ENCODE results near the gene KIAA0753.

The KIAA0753 gene

DNA sequence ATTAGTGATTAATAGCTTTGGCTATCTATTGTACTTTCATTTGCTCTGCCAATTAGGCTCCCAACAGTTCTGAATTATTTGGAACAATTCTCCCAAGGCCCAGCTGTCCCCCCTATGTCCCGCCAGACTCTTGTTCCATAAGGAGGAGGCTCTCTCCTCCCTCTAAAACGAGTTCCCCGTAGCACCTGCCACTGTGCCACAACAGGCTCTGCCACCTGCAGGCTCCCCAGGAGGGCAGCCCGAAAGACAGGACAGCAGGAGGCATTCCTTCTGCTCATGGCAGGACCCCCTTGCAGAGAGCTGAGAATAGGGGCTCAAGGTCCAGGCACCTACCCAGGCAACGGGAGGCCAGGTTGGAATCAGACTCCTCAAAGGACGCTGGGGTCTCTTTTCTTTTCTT lies 93.2 kb downstream of the KIAA0753 start:
- no peak for DNase-seq (ENCODE audit: low read depth in 2 of 2)

DNA sequence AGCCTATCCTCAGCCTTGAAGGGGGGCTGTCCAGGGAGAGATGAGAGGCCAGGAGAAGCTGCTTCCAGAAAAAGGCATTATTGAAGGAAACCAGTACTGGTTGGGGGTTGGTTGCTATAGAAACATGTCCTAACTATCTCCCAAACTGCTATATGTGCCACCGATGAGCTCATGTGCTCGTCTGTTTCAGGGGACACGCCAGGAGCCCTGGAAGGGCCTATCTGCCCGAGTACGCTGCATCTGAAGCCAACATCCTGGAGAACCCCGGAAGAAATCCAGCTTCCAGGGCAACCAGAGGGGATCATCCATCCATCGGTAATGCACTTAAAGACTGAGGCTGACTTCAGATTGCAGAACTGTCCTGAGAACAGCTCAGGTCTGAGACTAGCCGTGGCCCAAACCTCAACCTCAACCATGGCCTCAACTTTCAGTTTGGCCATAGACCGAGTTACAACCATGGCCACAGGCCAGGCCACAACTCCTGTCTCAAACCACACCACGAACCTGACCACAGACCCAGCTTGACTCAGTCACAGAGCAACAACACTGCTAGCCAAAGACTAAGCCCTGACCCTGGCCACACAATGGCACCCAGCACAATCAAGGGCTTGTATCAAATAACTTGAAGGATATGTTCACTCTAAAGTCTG lies 94.3 kb downstream of the KIAA0753 start:
- no peak for DNase-seq (ENCODE audit: low read depth in 2 of 2)

DNA sequence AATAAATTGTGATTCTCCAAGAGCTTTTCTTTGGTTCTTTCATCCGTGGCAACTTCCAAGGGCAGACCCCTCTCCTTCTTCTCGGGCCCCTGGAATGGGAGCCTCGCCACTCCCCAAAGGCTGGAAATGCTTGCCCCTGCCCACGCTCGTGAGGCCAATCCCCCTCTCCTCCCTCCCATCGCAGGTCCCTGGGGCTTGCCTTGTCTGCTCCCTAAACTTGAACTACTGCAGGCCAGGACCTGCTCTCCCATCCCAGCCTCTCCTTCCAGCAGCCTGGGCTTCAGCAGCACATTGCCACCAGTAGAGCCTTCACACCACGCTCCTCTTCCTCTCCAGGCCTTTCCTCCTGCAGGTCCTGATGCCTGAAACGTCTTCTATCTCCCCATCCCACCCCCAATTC lies 95.2 kb downstream of the KIAA0753 start:
- DNase-seq (ENCODE audit: low read depth in 2 of 2): no peak

DNA sequence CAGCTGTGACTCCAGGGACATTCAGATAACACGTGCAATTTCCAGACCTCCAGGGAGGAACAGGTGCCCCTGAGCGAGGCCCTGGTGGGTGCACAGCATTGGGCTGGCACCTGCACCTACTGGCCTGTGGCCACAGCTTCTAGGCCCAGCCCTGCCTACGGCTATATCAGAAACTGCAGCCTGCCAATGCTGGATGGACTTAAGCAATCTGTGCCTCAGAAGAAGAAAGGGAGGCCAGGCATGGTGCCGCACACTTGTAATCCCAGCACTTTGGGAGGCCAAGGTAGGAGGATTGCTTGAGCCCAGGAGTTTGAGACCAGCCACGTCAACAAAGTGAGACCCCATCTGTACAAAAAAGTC lies 96.5 kb downstream of the KIAA0753 start:
- DNase-seq (ENCODE audit: low read depth in 2 of 2): no peak

DNA sequence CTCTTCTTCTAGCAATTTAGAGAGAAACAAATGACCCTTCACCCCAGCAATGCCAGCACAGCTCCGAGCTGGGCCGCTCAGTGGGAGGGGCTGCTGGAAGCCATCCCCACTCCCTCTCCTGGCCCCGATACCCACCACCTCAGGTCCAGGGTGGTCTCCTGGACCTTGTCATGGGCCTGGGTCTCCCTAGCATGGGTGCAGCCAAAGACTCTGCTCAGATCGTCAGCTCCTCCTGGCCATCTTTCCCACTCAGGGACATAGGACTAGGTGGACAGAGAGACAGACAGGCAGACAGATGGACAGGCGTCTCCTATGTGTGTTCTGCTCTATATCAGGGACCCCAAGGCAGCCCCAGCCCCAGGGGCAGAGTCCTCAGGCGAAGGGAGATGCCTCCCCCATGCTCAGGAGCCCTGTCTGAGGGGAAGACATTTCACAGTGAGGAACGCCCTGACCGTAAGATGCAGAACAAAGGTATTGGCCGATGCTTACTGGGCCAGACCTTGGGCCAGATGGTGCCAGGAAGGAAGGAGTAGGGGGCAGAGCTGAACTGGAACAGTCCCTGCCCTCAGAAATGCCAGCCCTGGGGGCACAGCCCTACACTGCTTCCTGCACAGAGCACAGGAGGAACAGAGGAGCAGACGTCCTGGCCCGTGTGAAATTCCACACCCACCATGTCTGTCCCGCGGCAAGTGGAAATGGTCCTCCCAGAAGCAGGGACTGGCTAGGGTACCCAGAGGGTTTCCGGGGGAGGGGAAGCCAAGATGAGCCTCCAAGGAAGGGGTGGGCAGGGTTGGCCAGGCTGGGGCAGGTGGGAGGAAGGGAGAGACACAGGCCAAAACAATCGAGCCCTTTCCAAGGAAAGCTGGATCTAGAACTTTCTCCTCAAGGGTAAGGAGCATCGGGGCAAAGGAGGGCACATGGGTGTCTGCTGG lies 97.2 kb downstream of the KIAA0753 start:
- DNase-seq (ENCODE audit: low read depth in 2 of 2): no peak

DNA sequence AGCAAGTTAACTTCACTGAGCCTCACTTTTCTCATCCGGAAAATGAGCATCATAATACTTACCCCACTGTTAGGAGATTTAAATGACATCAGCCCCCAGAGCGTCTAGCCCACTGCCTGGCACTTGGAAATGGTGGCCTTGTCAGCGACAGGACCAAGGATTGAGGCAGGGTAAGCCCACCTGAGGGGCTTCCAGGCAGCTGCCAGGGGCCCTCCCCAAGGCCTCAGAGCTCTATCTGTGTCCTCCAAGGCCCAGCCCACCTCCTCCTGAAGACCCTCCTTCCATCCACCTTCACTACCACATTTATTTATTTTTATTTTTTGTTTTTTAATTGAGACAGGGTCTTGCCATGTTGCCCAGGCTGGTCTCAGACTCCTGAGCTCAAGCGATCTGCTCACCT lies 97.9 kb downstream of the KIAA0753 start:
- DNase-seq (ENCODE audit: low read depth in 2 of 2): no peak

DNA sequence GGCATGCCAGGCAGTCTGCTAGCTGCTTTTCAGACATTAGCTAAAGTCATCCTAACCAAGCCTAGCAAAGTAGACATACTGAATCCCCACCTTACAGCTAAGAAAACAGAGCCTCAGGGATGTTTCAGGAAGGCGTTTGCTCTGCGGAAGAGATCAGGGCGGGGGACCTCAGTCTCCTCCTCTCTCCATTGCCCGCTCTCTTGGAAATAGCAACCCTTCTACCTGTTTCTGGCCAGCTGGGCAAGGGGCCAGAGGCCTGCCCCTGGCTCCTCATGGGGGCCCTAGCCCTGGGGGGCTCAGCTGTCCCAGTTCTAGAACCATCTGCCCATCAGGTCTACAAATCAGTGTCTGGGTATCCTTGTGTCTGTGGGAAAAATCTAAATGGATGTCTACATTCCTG lies 98.6 kb downstream of the KIAA0753 start:
- DNase-seq (ENCODE audit: low read depth in 2 of 2): no peak

DNA sequence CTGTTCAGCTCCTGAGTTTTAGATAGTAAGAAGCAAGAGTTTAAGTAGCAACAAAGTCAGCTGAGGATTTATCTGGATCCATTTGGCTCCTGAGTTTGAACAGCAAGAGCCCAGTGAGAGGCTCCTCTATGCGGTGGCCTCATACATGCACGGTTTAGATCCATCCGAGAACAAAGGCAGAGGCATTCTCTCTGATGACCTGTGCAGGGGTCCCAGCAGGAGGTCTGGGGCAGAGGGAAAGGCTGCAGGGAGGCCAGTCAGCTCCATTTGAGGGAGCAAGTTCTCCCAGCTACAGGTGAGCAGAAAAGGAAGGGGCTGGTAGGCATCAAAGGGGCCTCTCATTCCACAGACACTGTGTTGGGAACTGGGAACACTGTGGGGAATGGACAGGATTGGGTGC lies 100.6 kb downstream of the KIAA0753 start:
- DNase-seq (ENCODE audit: low read depth in 2 of 2): no peak

GRCh38 chr17:6536566-6537065 lies 103.9 kb downstream of the KIAA0753 start:
- no peak for DNase-seq (ENCODE audit: low read depth in 2 of 2)

DNA sequence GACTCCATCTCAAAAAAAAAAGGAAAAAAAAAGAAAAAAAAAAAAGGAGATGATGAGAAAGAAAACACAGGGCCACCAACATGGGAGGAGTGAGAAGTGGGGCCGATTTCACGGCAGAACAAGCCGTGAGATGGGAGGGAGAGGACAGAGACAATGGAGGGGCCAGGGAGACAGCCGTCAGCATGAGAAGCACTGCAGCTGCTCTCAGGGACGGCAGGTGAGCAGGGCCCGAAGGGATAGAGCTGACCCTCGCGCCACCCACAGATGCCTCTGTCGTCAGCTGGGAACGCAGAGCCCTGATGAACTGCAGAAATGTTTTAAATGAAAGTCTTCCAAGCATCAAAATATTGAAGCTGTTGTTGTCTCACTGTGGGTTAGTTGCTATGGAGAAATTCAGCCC lies 104.5 kb downstream of the KIAA0753 start:
- DNase-seq (ENCODE audit: low read depth in 2 of 2): no peak

DNA sequence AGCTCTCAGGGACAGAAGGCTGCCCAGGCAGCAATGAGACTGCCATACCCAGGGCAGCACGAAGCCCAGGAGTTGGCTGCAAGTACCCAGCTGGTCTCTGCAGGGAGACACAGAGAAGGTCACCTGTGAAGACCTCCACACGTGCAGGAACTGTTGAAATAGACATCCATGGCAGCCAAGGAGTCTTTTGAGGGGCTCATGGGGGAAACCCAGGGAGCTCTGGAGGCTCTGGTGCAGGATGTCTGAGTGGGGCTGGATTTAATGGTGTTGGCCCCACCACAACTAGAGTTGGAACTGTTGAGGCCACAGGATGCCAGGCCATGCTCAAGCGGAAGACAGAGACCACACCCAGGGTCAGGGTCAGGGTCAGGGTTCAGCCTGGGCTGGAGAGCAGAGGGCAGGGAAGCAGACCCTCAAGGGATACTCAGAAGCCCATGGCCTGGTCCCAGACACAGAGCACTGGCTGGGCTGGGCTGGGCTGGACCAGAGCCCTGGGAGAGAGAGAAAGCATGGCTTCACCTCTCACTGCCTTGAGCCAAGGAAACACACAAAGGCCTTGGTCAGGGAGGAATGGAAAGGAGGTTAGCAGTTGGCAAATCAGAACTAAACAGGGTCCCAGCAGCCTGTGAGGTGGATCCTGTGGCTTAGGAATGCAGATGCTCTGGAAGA lies 105.5 kb downstream of the KIAA0753 start:
- no peak for DNase-seq (ENCODE audit: low read depth in 2 of 2)

- no peak for DNase-seq (ENCODE audit: low read depth in 2 of 2)
Observed at GRCh38 chr17:6532441-6532885, 108.0 kb downstream of the KIAA0753 start.

DNA sequence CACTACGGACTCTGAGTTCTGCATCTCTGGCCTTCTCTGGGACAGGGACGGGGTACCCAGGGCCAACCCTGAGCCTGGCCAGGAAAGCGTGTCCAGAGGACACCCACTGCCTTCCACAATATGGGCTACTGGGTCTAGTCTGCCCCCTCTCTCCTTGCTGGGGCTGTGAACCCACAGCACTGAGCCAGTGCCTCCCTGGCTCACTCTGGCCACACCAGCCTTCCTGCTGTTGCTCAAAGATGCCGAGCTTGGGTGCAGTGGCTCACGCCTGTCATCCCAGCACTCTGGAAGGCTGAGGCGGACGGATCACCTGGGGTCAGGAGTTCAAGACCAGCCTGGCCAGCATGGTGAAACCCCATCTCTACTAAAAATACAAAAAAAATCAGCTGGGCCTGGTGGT lies 108.9 kb downstream of the KIAA0753 start:
- no peak for DNase-seq (ENCODE audit: low read depth in 2 of 2)

GRCh38 chr17:6530324-6530920 lies 110.1 kb downstream of the KIAA0753 start:
- DNase-seq (ENCODE audit: low read depth in 2 of 2): no peak

DNA sequence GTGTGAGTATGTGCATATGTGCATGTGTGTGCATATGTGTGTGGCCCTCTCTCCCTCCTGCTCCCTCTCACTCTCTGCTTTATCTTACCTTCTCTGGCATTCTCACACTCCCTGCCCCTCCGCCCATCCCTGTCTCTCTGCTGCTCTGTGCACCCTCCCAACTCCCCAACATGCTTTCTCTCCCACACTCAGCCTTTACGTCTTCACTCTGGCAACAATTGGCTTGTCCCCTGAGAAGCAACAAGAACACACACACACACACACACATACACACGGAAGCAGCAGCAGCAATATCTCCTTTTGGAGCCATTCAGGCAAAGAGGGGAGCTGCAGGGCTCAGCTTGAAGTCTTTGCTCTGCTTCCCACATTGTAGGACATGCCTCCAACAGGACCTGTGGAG lies 112.0 kb downstream of the KIAA0753 start:
- DNase-seq (ENCODE audit: low read depth in 2 of 2): no peak
